Subcutaneous adipose tissue (tissue), 4 donors: ENCODE measurements around the gene LRP10. TPM values are rescaled to one million over a fixed set of nuclear protein-coding genes. Genes with fewer than 3 reads are reported as not detected.

Source experiments
- total RNA-seq, 4 donors: library from RNA; depleted of rRNA; stranded (reverse); fragments of >200 nt; gene quantifications; one replicate each; pipeline ENCODE4 v1.1.0, GENCODE V29; 2016
- TF ChIP-seq, protein P1 (sequence below): fragments of 450-650 bp; IDR thresholded peaks from one replicate; pipeline ENCODE4 v1.5.1; 2016; ENCODE audit warnings: low read depth, mild to moderate bottlenecking, control low read depth, antibody characterized with exemption, moderate library complexity

Gene LRP10
- total RNA-seq, 4 donors from 2014 or later: 38.8 to 87.0 (median 80.8) TPM

DNA sequence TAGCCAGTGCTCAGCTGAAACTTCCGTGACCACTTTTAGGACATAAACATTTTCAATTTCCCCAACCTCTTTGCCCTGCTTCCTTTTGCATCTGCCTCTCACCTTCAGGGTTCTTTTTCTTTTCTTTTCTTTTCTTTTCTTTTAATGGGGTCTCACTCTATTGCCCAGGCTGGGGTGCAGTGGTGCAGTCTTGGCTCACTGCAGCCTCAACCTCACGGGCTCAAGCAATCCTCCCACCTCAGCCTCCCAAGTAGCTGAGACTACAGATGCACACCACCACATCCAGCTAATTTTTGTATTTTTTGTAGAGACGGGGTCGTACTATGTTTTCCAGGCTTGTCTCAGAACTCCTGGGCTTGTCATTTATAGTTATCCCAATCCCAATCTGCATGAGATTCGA lies 4.7 kb upstream of the LRP10 start:
- TF ChIP-seq, protein P1, sequence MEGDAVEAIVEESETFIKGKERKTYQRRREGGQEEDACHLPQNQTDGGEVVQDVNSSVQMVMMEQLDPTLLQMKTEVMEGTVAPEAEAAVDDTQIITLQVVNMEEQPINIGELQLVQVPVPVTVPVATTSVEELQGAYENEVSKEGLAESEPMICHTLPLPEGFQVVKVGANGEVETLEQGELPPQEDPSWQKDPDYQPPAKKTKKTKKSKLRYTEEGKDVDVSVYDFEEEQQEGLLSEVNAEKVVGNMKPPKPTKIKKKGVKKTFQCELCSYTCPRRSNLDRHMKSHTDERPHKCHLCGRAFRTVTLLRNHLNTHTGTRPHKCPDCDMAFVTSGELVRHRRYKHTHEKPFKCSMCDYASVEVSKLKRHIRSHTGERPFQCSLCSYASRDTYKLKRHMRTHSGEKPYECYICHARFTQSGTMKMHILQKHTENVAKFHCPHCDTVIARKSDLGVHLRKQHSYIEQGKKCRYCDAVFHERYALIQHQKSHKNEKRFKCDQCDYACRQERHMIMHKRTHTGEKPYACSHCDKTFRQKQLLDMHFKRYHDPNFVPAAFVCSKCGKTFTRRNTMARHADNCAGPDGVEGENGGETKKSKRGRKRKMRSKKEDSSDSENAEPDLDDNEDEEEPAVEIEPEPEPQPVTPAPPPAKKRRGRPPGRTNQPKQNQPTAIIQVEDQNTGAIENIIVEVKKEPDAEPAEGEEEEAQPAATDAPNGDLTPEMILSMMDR: no peak

DNA sequence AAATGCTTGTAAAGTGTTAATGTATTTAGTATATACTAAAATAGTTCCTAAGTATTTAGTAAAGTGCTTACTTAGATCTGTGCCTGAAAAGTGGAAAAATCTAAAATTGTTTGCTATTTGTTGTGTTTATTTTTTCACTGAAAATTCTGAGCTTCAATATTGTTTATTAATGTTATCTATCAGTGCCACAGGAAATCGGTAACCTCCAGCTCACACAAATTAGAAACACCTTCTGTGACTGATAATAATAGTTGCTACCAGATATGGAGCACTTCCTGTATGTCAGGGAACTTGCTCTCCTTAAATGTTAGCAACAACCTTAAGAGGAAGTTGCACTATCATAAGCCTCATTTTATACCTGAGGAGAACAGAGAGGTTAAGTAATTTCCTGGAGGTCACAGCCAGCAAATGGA lies 723 bp upstream of the LRP10 start:
- TF ChIP-seq, protein P1: no peak

DNA sequence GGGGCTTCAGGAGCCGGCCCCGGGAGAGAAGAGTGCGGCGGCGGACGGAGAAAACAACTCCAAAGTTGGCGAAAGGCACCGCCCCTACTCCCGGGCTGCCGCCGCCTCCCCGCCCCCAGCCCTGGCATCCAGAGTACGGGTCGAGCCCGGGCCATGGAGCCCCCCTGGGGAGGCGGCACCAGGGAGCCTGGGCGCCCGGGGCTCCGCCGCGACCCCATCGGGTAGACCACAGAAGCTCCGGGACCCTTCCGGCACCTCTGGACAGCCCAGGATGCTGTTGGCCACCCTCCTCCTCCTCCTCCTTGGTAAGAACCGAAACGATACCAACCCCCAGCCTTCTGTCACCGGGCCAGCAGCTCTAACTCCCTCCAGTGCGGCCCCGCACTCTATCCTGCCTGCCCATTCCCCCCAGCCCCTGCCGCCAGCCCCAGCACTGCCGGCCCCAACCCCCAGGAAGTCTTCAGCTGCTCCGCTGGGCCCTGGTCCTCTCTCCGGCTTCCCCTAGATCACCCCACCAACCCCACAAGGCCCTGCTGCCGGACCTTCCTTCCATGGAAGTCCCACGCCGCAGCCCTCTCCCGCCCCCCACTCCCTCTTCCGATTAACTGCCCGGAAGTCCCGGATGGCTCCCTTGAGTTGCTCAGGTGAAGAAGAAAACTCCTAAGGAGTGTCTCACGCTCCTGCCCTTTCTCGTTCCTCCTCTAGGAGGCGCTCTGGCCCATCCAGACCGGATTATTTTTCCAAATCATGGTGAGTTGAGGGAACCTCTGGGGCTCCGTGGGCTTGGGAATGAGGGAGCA lies 693 bp downstream of the LRP10 start:
- TF ChIP-seq, protein P1: no peak

DNA sequence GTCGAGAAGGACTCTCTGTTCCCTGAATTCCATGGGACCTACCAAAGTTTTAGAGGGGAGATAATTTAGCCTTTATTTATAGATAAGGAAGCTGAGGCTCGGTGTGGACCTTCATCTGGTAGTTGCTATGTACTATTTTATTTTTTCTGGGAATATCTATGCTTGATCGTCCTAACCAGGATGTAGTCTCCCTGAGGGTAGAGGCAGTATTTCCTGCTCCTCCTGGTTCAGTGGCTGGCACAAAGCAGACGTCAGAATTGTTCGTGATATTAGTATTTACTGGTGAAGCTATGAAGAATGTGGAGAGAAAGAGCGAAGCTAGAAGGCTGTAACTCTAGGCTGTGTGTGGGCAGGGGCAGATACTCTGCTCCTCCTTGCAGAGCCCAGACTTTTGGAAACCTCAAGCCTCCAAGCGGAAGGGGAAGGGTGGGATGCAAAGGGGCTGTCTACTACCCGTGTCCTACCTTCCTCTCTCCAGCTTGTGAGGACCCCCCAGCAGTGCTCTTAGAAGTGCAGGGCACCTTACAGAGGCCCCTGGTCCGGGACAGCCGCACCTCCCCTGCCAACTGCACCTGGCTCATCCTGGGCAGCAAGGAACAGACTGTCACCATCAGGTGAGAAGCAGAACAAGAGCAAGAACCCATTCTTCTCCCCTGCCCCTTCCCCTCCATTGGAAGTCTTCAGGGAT lies 1.4 kb downstream of the LRP10 start:
- TF ChIP-seq, protein P1: no peak

DNA sequence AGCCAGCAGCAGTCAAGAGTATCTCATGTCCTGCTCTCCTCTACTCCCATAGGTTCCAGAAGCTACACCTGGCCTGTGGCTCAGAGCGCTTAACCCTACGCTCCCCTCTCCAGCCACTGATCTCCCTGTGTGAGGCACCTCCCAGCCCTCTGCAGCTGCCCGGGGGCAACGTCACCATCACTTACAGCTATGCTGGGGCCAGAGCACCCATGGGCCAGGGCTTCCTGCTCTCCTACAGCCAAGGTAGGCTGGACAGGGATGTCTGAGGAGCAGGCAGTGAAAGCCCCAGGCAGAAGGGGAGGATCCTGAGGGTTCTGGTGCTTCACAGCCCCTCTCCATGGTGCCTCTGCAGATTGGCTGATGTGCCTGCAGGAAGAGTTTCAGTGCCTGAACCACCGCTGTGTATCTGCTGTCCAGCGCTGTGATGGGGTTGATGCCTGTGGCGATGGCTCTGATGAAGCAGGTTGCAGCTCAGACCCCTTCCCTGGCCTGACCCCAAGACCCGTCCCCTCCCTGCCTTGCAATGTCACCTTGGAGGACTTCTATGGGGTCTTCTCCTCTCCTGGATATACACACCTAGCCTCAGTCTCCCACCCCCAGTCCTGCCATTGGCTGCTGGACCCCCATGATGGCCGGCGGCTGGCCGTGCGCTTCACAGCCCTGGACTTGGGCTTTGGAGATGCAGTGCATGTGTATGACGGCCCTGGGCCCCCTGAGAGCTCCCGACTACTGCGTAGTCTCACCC lies 3.6 kb downstream of the LRP10 start:
- TF ChIP-seq, protein P1: no peak

DNA sequence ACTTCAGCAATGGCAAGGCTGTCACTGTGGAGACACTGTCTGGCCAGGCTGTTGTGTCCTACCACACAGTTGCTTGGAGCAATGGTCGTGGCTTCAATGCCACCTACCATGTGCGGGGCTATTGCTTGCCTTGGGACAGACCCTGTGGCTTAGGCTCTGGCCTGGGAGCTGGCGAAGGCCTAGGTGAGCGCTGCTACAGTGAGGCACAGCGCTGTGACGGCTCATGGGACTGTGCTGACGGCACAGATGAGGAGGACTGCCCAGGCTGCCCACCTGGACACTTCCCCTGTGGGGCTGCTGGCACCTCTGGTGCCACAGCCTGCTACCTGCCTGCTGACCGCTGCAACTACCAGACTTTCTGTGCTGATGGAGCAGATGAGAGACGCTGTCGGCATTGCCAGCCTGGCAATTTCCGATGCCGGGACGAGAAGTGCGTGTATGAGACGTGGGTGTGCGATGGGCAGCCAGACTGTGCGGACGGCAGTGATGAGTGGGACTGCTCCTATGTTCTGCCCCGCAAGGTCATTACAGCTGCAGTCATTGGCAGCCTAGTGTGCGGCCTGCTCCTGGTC lies 4.3 kb downstream of the LRP10 start:
- TF ChIP-seq, protein P1: no peak
